PC-3 (cell line): ENCODE results near the gene TBC1D32.

Source experiments
- CTCF ChIP-seq: fragments of 300-600 bp; sonication (generic); conservative IDR thresholded peaks from 2 replicates; pipeline ENCODE4 v1.5.1; 2017; ENCODE audit warnings: antibody characterized with exemption, low read depth, mild to moderate bottlenecking, low read length
- EZH2 ChIP-seq: fragments of 300-600 bp; sonication (generic); IDR thresholded peaks from one replicate; pipeline ENCODE4 v1.6.1; 2017; ENCODE audit warnings: antibody characterized with exemption, mild to moderate bottlenecking, low read length; ENCODE audit not compliant: unreplicated experiment
- EZH2phosphoT487 ChIP-seq: fragments of 300-600 bp; sonication (generic); IDR thresholded peaks from 2 replicates; pipeline ENCODE4 v1.6.1; 2018; ENCODE audit warnings: mild to moderate bottlenecking, antibody characterized with exemption, low read length, borderline replicate concordance

- TF ChIP-seq CTCF (no peak), EZH2phosphoT487 (no peak), EZH2 (no peak)
These were observed 31.5 kb upstream of the TBC1D32 start for GRCh38 chr6:121365536-121366521.
